ENCODE data around the gene MRPS16.

DNA sequence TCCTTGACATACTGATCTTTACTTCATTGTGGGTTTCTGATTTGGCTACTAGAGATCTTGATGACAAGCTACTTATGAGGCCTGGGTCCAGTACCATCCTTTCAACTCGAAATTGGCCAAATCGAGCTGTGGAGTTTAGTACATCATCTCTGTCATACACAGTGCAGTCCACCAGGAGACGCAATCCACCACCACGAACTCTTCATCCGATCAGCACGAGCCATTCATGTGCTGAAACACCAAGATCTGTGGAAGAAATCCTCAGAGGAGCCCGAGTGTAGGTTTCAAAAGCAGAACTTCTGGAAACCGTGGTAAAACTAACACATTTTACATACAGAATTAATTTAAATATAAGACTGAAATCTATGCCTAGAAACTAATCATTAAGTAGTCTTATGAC is 19.6 kb downstream of the MRPS16 start:
- TF ChIP-seq, protein P1, sequence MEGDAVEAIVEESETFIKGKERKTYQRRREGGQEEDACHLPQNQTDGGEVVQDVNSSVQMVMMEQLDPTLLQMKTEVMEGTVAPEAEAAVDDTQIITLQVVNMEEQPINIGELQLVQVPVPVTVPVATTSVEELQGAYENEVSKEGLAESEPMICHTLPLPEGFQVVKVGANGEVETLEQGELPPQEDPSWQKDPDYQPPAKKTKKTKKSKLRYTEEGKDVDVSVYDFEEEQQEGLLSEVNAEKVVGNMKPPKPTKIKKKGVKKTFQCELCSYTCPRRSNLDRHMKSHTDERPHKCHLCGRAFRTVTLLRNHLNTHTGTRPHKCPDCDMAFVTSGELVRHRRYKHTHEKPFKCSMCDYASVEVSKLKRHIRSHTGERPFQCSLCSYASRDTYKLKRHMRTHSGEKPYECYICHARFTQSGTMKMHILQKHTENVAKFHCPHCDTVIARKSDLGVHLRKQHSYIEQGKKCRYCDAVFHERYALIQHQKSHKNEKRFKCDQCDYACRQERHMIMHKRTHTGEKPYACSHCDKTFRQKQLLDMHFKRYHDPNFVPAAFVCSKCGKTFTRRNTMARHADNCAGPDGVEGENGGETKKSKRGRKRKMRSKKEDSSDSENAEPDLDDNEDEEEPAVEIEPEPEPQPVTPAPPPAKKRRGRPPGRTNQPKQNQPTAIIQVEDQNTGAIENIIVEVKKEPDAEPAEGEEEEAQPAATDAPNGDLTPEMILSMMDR (IDR thresholded peaks at IDR 0.05) = no peak
- TF ChIP-seq EZH2 (IDR thresholded peaks at IDR 0.05; ENCODE audit: borderline replicate concordance, insufficient read depth, low read depth, low read length, poor library complexity, severe bottlenecking) = no peak
